Mesothelial cell of epicardium (in vitro differentiated cells): Measurements from ENCODE around the gene ISL1. TPM values are rescaled to one million over a fixed set of nuclear protein-coding genes. Genes with fewer than 3 reads are reported as not detected.

ENCODE experiments used
- DNase-seq, 2 experiments: peaks; one replicate each; pipeline ENCODE4 v3.0.0; 2021; ENCODE audit warnings: low spot score in 2 of 2; ENCODE audit not compliant: unreplicated experiment in 2 of 2
- H3K27ac Mint-ChIP-seq: 2 replicates; pipeline ENCODE4 v1.8.0; 2021; ENCODE audit warnings: mixed read lengths
- H3K27me3 Mint-ChIP-seq: 2 replicates; pipeline ENCODE4 v1.8.0; 2021; ENCODE audit warnings: low read depth, mixed read lengths
- H3K36me3 Mint-ChIP-seq: 2 replicates; pipeline ENCODE4 v1.8.0; 2021; ENCODE audit warnings: mixed read lengths
- H3K4me1 Mint-ChIP-seq: 2 replicates; pipeline ENCODE4 v1.8.0; 2021; ENCODE audit warnings: mixed read lengths
- H3K4me3 Mint-ChIP-seq: 2 replicates; pipeline ENCODE4 v1.8.0; 2021; ENCODE audit warnings: mild to moderate bottlenecking, moderate library complexity, mixed read lengths
- H3K9me3 Mint-ChIP-seq: 2 replicates; pipeline ENCODE4 v1.8.0; 2021; ENCODE audit warnings: mixed read lengths
- CTCF ChIP-seq: fragments of 200-600 bp; sonication (generic); IDR thresholded peaks from one replicate; pipeline ENCODE4 v1.5.0; 2021; ENCODE audit warnings: antibody characterized with exemption; ENCODE audit not compliant: unreplicated experiment
- total RNA-seq: library from RNA; stranded (reverse); gene quantifications from 3 replicates; pipeline ENCODE4 v1.2.1, GENCODE V29; 2021

ISL1 gene
- total RNA-seq, 1 donor from 2014 or later = 13.7 TPM

- Mint-ChIP-seq H3K36me3 (no peaks in the 10 kb centered on the region), H3K4me1 (peaks cover 58% of the 10 kb centered on the region), H3K27ac (peak overlapping the region; percentile 91), H3K9me3 (no peaks in the 10 kb centered on the region), H3K4me3 (peak overlapping the region; percentile 83), H3K27me3 (peaks cover 42% of the 10 kb centered on the region)
- TF ChIP-seq CTCF = no peak
- DNase-seq = no peak
Measured at GRCh38 chr5:51398875-51399642, 15.8 kb downstream of the ISL1 start.

GRCh38 chr5:51399643-51400006 lies 16.4 kb downstream of the ISL1 start:
- peaks cover 42% of the 10 kb centered on the region for H3K27me3 Mint-ChIP-seq
- no peak for TF ChIP-seq CTCF
- peaks cover 61% of the 10 kb centered on the region for H3K4me1 Mint-ChIP-seq
- no peak for DNase-seq
- H3K27ac Mint-ChIP-seq = peak overlapping the region; percentile 91
- H3K4me3 Mint-ChIP-seq = peak overlapping the region; percentile 83
- H3K9me3 Mint-ChIP-seq = no peaks in the 10 kb centered on the region
- H3K36me3 Mint-ChIP-seq = no peaks in the 10 kb centered on the region

DNA sequence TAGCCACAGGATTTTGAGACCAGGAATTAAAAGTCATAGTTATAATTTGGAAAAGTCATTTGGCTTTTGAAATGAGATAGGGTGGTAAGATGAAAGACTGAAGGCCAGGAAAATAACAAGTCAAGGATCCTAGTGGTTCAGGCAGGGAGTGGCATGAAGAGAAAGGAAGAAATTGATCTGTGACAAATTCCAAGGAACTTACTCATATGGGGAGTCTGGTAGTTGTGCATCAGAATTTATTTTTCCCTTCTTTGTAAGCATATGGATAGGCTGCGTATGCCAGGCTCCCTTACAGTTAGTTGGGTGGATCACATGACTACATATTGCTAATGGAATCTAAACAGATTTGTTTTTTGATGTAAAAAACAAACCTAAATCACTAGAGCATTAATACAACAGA lies 21.0 kb downstream of the ISL1 start:
- H3K4me3 Mint-ChIP-seq = no peak overlapping the region
- peaks cover 31% of the 10 kb centered on the region for H3K4me1 Mint-ChIP-seq
- TF ChIP-seq CTCF = no peak
- no peak overlapping the region for H3K27ac Mint-ChIP-seq
- DNase-seq = no peak
- H3K27me3 Mint-ChIP-seq = peaks cover 14% of the 10 kb centered on the region
- H3K9me3 Mint-ChIP-seq = peaks cover 4% of the 10 kb centered on the region
- H3K36me3 Mint-ChIP-seq = no peaks in the 10 kb centered on the region

DNA sequence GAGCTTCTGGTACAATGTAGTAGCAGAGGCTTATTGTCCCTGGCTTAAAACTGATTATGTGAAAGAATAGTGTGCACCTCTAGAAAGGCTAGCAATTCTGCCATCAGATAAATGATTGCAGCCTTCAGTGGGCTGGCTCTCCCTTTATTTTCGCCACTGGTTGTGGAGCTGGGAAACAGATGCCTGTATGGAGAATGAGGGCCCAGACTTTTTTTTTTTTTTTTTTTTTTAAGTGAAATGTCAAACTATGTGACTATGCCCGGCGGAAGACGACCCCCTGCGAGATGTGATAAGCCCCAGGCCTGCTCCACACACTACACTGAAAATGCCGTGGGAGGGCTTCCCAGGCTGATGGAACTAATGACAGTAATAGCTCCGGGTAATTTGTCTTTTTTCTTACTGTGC lies 28.7 kb downstream of the ISL1 start:
- Mint-ChIP-seq H3K9me3 (no peaks in the 10 kb centered on the region), H3K36me3 (no peaks in the 10 kb centered on the region), H3K27me3 (no peaks in the 10 kb centered on the region), H3K27ac (no peak overlapping the region), H3K4me1 (peaks cover 29% of the 10 kb centered on the region), H3K4me3 (no peak overlapping the region)
- TF ChIP-seq CTCF = no peak
- no peak for DNase-seq

- H3K27ac Mint-ChIP-seq = no peak overlapping the region
- H3K4me3 Mint-ChIP-seq = no peak overlapping the region
- no peak for DNase-seq
- no peaks in the 10 kb centered on the region for H3K36me3 Mint-ChIP-seq
- no peak for TF ChIP-seq CTCF
- H3K27me3 Mint-ChIP-seq = no peaks in the 10 kb centered on the region
- H3K9me3 Mint-ChIP-seq = peaks cover 3% of the 10 kb centered on the region
- H3K4me1 Mint-ChIP-seq = peaks cover 25% of the 10 kb centered on the region
Measured at GRCh38 chr5:51414516-51414915, 31.3 kb downstream of the ISL1 start.
